GM19463 (cell line): ENCODE results near the gene LCNL1.

ENCODE experiments used
- ATAC-seq: cut with Tn5 transposase; IDR thresholded peaks from one replicate; pipeline ENCODE4 v1.9.1; 2021; ENCODE audit warnings: mild to moderate bottlenecking, moderate library complexity; ENCODE audit not compliant: unreplicated experiment

The LCNL1 gene

DNA sequence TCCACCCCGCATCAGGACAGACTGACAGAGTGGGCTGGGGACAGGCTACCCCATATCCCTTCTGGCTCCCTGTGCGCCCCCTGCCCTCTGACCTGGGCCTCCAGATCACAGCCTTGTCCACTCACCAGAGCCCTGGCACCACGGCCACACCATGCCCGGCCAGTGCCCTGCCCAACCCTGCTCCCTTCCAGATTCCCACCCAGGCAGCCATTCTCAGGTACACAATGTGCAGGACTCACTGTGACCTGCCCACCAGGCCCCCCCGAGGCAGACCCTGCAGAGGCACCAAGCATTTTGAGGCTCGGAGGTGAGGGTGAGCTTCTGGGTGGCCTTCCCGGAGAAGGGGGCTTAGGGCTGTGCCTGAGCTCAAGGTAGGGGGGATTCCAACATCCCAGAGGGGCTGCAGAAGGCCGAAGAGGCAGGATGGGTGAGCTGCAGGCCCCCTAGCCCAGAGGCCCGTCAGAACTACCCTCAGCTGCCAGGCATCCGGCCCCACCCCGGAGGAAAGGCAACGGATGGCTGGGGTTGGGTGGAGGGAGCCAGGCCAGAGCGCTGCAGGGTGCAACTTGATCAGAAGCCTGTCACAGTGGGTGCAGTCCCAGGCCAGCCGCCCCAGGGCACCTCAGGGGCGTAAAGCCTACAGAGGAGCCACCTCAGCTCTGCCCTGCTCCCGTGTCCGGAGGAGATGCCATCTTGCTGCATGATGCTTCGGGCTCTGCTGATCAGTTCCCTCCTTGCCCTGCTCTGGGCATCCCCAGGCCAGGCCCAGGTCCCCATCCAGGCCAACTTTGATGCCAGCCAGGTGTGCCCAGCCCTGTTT lies at the start of gene LCNL1:
LCNL1 (plus strand) TSS at position 762 of the 820 bp plus-strand sequence. CDS start 594 bp downstream, outside the sequence.
- no peak for ATAC-seq

DNA sequence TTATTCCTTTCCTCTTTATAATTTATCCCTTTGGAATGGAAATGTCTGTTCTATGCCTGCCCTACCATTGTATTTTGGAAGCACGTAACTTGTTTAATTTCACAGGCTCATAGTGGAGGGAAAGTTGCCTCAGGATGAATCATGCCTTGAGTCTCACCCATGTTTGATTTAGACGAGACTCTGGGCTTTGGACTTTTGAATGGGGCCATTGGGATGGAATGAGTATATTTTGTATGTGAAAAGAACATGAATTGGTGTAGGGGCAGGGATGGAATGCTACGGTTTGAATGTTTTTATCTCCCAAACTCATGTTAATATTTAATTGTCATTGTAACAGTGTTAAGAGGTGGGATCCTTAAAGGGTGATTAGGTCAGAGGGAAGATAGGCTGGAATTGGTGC lies 48.5 kb upstream of the LCNL1 start:
- ATAC-seq = no peak

DNA sequence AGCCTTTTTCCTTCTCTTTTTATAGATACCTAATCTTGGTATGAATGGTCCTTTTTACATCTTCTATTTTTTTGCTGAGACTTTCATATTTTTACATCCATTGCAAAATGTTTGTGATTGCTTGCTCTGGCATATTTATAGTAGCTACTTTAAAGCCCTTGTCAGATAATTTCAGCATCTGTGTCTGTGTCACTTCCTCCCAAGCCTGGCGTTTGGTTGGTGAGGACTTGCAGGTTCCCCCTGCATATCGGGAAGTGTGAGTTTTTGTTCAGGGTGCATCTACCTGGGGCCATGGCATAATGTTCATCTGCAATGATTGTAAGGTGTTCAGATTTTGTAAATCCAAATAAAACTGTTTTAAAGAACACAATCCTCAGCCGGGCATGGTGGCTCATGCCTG lies 47.1 kb upstream of the LCNL1 start:
- ATAC-seq = no peak

DNA sequence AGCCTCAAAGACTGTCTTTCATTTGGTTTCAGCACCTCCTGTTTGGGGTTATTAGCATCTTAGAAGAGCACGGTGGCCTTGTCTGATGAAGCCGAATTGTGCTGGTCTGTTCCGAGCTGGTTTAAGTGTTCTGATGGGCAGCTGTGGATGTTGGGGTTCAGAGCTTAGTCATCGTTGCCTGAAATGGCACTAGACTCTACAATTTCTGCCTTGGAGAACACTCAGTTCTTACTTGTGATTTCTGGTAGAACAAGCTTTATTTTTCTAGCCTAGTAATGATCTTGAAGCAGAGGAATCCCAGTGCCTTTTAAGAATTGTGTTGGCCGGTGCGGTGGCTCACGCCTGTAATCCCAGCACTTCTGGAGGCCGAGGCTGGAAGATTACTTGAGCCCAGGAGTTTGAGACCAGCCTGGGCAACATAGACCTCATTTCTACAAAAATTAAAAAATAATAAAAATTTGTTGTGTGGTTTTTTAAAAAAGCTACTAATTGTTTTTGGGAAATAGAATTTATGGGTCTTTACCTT lies 46.1 kb upstream of the LCNL1 start:
- no peak for ATAC-seq

DNA sequence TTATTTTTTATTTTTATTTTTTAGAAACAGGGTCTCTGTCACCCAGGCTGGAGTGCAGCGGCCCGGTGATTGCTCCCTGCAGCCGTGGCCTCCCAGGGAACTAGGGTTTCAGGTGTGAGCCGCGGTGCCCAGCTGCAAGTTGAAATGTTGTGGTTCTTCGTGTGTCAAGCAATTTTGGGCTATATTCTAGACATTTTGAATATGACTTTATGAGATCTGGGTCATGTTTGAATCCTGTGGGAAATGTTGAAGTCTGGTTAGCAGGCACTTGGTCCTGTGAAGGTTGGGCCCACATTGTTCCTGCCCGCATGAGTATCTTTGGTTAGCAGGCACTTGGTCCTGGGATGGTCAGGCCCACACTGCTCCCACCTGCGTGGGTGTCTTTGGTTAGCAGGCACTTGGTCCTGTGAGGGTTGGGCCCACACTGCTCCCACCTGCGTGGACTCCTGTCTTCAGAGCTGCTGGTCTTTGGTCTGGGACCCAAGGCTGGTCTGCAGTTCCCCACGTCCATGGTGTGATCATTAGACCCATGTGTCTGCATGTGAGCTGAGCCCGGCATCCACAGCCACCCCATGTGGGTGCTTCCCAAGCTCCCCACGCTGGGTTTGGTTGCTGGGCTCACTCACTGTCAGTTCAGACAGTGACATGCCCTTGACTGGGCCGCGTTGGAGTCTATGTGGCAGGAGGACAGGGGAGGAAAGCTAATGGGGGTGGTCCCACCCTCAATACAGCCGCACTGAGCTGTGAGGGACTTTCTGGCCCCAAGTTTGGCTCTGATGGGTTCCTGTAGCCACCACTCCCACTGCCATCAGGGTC lies 45.4 kb upstream of the LCNL1 start:
- no peak for ATAC-seq

DNA sequence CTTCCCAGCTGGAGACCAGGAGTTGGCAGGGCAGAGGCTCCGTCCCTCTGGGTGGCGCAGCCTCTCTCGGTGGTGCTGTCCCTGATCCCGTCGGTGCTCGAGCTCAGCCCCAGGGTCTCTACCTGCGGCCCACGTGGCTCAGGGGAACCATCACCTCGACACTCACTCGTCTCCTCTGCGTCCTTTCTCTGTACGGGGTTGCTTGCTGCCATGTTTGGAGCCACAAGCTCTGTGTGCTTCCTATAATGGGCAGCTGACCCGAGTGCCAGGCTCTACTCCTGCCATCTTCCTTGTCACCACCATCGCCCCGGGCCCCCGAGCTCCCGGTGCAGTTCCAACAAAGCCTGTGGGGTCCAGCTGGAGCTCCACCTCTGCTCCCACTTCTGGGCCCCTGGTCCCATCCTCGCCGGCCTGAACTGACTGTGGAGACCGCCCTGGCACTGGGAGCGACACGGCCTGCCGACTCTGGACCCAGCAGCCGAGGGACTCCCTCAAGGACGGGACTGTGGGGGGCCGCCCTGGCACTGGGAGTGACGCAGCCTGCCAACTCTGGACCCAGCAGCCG lies 43.3 kb upstream of the LCNL1 start:
- no peak for ATAC-seq

DNA sequence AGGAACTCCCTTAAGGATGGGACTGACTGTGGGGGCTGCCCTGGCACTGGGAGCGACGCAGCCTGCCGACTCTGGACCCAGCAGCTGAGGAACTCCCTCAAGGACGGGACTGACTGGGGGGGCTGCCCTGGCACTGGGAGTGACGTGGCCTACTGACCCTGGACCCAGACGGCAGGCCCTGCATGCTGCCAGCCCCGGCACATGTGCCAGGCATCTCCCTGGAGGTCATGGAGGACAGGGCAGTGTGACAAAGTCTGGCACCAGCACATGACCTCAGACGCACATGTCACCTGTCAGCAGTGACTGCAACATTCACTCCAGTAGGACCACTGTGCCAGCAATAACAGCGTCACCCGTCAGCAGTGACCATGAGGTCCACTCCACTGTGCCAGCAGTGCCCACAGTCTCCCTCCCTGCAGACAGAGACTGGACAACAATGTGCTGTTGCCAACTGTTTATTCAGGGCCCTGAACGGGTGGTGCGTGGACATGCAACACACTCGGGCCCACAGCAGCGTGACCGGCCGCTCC lies 42.7 kb upstream of the LCNL1 start:
- ATAC-seq = no peak

DNA sequence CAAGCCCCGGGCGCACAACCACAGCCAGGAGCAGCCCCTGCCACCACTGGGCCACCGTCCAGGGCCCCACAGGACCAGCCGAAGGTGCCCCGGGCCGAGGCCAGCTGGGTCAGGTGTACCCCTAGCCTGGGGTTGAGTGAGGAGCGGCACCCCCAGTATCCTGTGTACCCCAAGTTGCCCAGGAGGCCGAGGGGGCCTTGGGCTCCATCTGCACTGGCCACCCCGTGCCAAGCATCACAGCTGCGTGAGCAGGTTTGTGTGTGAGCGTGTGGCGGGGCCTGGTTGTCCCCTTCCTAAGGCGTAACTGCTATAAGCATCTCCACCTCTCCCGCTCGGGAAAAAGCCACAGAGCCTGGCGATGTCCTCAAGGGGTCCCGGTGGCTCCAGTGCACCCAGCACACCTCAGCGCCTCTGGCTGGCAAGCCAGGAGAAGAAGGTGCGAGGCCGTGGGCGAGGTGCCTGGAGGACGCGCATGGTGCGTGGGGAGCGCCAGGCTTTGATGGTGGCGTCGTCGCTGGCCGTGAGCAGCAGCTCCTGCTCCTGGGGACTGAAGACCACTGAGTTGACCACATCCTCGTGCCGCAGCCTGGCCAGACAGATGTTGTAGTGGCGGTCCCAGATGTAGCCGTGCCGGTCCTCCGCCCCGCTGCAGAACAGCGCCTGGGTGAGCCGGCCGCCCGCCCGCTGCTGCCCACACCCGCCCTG lies 42.1 kb upstream of the LCNL1 start:
- no peak for ATAC-seq

DNA sequence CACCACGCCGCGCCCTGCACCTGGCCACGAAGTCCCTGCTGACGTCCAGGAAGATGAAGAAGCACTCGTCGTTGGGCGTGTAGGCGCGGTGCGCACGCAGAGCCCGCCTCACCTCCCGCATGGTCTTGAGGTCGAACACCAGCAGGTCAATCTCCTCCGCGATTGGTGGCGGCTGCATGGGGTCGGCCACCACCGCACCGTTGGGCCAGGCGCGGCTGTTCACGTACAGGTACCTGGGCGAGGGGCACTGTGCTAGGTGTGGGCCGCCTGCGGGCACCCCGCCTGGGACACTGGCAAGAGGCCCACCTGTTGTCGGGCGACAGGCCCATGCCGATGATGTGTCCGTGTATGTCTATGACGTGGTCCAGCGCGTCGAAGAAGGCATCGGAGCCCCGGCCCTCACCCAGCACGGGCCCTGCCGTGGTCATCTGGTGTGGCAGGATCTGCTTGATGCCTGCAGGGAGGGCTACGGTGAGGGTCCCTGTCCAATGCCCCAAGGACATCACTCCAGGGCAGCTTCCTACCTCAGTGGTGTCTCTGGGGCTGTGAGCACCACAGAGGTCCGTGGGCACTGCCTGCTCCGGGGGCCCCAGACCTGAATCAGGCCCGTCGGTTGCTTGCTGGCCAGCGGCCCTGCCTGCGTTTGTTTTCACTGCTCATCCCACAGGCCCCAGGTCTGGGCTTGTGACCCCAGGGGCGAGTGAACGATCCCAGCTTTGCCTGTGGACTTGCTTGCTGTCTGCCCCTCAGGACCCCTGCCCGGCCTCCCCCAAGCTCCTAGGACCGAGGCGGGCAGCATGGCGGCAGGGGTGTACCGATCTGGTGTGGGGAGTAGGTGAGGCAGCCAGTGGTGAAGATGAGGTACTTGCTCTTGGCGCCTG lies 41.3 kb upstream of the LCNL1 start:
- no peak for ATAC-seq

DNA sequence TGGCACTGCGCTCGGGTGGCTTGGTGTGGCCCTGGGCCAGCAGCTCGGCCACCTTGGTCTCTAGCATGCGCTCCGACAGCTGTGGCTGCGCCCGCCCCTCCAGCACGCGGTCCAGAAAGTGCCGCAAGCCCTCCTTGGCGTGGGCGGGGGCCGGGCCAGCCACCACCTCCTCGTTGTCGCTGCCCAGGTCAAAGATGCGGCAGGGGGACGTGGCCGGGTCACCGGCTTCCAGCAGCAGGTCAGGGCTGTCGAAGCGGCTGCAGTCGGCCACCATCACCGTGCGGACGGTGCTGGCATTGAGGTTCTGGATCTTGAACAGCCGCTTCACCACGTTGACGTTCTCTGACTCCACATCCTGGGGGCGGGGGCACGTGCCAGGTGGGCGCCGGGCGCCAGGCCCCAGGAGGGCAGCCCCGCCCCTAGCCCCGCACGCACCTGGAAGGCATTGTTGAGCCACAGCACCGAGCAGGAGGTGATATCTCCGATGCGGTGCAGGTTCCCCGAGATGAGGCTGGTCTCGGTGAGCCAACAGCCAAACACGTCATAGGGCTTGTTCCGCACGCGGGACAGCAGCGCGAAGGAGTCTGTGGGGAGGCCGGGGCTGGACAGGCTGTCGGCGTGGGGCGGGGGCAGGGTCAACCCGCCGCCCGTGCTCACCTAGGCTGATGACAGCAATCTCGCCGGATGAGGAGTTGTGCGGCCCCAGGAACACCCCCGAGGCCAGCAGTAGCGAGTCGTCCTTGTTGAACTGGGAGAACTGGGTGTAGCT lies 40.5 kb upstream of the LCNL1 start:
- no peak for ATAC-seq

DNA sequence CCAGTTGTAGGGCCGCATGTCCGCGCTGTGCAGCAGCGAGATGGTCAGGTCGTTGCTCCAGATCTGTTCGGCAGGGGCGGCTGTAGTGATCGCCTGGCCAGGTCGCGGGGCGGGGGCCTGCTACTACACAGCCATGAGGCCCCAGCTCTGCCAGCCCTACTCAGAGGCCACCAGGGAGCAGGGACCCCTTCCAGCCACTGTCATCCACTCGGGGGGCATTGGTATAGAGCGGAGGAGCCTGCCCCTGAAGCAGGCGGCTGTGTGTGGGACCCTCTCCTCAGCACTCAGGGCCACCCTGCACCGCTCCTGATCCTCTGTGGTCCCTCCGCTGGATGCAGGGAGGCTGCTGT lies 39.9 kb upstream of the LCNL1 start:
- no peak for ATAC-seq

DNA sequence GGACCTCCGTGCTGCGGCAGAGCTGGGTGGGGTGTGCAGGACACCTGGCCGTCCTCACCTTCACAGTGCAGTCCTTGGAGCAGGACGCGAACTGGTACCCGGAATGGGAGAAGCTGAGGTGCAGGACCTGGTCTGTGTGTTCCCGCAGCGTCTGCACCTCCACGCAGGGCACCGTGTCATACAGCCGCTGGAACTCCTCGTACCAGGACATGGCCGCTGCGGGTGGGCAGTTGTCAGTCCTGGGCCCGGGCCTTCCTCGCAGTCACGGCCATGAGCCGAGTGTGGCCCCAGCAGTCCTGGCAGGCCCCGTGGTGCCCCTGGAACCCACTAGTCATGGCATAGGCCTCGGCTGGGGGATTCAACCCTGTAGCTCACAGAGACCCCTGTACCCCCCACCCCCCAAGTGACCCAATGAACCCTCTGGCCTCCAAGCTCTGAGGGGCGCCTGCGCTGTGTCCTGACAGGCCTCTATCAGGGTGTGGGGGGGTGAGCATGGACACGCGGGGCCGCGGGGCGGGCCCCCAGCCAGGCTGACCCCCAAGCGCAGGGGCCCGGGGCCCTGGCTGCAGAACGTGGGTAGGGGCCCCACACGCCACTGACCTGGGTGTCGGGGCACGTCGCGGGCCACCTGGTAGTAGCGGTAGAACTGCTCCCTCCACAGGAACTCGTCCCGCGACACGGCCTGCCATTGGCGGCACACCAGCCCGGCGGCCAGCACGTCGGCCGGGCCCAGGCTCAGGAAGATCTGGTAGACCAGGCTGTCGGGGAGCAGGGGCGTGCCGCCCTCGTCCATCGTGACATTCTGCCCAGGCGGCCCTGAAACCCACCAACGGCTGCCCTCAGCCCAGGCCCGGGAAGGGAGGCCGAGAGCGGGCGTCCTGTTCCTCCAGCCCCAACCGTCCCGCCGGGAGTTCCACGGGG lies 39.2 kb upstream of the LCNL1 start:
- ATAC-seq = peak; percentile 9

DNA sequence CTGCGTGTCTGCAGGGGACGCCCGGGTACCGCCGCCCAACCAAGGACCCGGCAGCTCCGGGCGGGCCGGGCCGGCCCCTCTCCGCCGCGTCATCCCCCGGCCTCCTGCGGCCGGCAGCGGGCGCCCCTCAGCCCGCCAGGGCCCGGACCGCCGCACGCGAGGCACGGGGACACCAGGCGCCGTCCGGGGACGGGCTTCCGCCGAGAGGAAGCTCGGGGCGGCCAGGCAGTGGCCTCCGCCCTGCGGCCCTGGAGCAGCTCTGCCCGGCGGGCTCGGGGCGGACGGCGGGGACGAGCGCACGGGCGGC lies 38.6 kb upstream of the LCNL1 start:
- ATAC-seq = peak; percentile 40

DNA sequence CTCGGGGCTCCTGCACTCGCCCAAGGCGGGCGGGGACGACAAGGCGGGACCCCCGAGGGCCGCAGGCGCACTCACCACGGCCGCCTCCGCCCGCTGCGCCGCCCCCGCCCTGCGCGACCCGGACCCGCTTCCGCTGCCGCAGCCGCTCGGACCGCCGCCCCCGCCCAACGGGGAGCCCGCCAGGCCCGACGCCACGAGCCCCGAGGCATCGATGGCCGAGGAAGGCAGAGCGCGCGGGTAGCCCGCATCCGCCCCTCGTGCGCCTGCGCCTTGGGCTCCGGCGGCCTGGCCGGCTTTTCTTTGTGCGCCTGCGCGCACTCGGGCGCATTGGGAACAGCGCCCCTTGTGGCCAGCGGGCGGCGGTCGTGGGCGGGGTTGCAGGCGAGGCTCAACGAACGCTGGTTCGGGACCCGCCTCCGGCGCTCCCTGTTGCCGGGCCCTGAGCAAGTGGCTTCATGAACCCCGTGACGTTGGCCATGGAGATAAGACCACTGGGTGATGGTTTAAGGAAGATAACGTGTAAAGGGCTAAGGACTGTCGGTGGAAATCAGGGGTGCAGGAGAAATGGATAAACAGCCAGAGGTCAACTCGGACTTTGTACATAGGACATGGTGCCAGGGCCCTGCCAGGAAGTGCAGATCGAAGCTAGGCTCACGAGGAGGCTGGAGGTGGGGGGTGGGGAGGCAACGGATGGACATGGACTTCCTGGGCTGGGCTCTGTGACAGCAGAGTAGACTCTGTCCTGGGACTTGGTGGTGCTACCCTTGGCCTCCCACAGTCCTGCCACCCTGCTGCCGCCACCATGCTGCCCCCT lies 38.1 kb upstream of the LCNL1 start, which contains the start of the genes C8G and FBXW5:
C8G (plus strand) TSS at position 725 of the 814 bp plus-strand sequence; CDS start at position 803, 78 bp downstream.
FBXW5 (minus strand) TSS at position 220 of the 814 bp plus-strand sequence. CDS start 655 bp downstream, outside the sequence.
- ATAC-seq = peak; percentile 81

DNA sequence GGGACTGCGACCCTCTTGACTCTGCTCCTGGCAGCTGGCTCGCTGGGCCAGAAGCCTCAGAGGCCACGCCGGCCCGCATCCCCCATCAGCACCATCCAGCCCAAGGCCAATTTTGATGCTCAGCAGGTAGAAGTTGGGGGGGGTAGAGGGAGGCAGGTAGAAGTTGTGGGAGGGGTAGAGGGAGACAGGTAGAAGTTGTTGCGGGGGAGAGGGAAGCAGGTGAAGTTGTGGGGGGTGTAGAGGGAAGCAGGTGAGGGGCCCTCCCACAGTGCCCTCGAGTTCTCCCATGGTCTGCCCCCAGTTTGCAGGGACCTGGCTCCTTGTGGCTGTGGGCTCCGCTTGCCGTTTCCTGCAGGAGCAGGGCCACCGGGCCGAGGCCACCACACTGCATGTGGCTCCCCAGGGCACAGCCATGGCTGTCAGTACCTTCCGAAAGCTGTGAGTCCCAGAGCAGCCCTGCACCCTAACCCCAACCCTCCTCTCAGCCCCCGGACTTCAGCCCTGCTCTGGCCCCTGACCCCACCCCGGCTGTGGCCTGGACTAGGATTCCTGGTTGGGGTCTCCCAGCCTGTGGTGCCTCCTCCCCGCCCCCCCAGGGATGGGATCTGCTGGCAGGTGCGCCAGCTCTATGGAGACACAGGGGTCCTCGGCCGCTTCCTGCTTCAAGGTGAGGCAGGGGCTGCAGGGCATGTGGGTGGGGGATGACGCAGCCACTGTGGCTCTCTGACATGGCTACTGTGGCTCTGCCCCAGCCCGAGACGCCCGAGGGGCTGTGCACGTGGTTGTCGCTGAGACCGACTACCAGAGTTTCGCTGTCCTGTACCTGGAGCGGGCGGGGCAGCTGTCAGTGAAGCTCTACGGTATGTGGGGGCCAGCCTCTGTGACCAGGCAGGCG lies 37.2 kb upstream of the LCNL1 start:
- no peak for ATAC-seq
